ENCODE results near the gene FRMD5. TPM values are rescaled to one million over a fixed set of nuclear protein-coding genes. Genes with fewer than 3 reads are reported as not detected.

Gene FRMD5
- total and polyA plus RNA-seq, 7 donors, result under 0.01 to 0.01 TPM; not detected in 5

- no peaks in the 10 kb centered on the region for H3K4me1 ChIP-seq
- 82 to 92% (median 84%) methylated on average over 1 of the region's 1 CpG for WGBS, 3 donors
- ATAC-seq (no peak), DNase-seq (no peak)
- no peaks in the 10 kb centered on the region for H3K9me3 ChIP-seq
- intact Hi-C loops (cut with DNase I), result no loop called here
- H3K36me3 ChIP-seq (ENCODE audit: insufficient read depth in 1 of 2, low read depth in 1 of 2), result no peaks in the 10 kb centered on the region
- no peak for TF ChIP-seq CTCF (IDR thresholded peaks at IDR 0.05)
- no peaks in the 10 kb centered on the region for H3K27me3 ChIP-seq (ENCODE audit: insufficient read depth in 3 of 3, low read length in 2 of 3)
- H3K4me3 ChIP-seq, result no peak overlapping the region
- no peak overlapping the region for H3K27ac ChIP-seq
Measured at GRCh38 chr15:43955140-43955539, 239.9 kb downstream of the FRMD5 start.

GRCh38 chr15:43954181-43954621, 240.9 kb downstream of the FRMD5 start:
- whole genome bisulfite sequencing, 3 donors, result 61 to 69% (median 64%) methylated on average over 4 of the region's 4 CpGs
- Histone ChIP-seq H3K27me3 (ENCODE audit: insufficient read depth in 3 of 3, low read length in 2 of 3) (no peaks in the 10 kb centered on the region), H3K36me3 (ENCODE audit: insufficient read depth in 1 of 2, low read depth in 1 of 2) (no peaks in the 10 kb centered on the region), H3K27ac (no peak overlapping the region), H3K9me3 (no peaks in the 10 kb centered on the region), H3K4me3 (no peak overlapping the region), H3K4me1 (no peaks in the 10 kb centered on the region)
- intact Hi-C loops (cut with DNase I), result no loop called here
- no peak for TF ChIP-seq CTCF (IDR thresholded peaks at IDR 0.05)
- DNase-seq (no peak), ATAC-seq (no peak)

GRCh38 chr15:43953402-43953801, 241.7 kb downstream of the FRMD5 start:
- intact Hi-C loops (cut with DNase I), result no loop called here
- Histone ChIP-seq H3K4me1 (no peaks in the 10 kb centered on the region), H3K27me3 (ENCODE audit: insufficient read depth in 3 of 3, low read length in 2 of 3) (no peaks in the 10 kb centered on the region), H3K9me3 (no peaks in the 10 kb centered on the region), H3K4me3 (no peak overlapping the region), H3K27ac (no peak overlapping the region), H3K36me3 (ENCODE audit: insufficient read depth in 1 of 2, low read depth in 1 of 2) (no peaks in the 10 kb centered on the region)
- DNase-seq (no peak), ATAC-seq (no peak)
- WGBS, 3 donors, result 73 to 88% (median 79%) methylated on average over 1 of the region's 1 CpG
- TF ChIP-seq CTCF (IDR thresholded peaks at IDR 0.05), result no peak

GRCh38 chr15:43950531-43950930, 244.5 kb downstream of the FRMD5 start:
- intact Hi-C loops (cut with DNase I), result no loop called here

More at GRCh38 chr15:43950531-43950930, 244.5 kb downstream of the FRMD5 start:
- Histone ChIP-seq H3K9me3 (no peaks in the 10 kb centered on the region), H3K27ac (no peak overlapping the region), H3K27me3 (ENCODE audit: insufficient read depth in 3 of 3, low read length in 2 of 3) (no peaks in the 10 kb centered on the region), H3K4me3 (no peak overlapping the region), H3K36me3 (ENCODE audit: insufficient read depth in 1 of 2, low read depth in 1 of 2) (no peaks in the 10 kb centered on the region), H3K4me1 (no peaks in the 10 kb centered on the region)
- WGBS, 3 donors, result 49 to 59% (median 54%) methylated on average over 4 of the region's 4 CpGs
- ATAC-seq (no peak), DNase-seq (no peak)
- no peak for TF ChIP-seq CTCF (IDR thresholded peaks at IDR 0.05)

Data from psoas muscle (tissue), 8 donors.